Measurements from ENCODE around the gene GMPR2.

DNA sequence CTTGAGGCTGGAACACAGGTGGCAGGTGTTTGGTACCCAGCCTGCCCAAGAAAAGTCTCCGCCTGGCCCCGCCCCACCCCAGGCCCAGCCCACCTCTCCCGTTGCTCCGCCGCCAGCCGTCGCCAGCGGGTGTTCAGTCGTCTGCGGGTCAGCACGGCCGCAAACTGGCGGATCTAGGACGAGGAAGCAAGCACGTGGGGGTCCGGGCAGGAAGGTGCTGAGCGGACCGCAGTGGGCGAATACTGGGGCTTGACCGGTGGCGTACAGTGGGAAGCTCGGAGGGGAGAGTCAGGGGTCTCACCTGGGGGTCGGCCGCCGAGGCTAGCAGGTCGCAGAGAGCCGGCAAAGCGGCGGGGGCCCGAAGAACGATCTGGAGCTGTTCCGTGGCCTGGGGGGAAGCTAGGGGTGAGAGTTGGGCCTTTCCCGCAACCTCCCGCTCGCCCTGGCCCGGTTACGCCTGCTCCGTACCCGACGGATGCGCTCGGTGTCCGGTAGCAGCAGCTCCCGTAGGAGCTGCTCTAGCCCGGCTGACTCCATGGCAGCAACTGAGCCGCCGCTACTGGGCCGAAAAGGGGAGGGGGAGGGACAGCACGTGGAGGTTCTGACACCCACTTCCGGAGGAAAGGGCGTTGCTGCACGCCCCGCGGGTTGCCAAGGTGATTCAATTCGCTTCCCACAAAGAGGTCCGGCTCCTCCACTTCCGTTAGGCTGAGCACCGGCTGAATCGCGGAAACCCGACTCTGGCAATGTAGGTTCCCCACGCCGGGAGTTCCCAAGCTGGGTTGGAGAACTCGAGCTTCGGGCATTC lies 44.3 kb upstream of the GMPR2 start, which contains the start of gene IPO4:
- no peak for TF ChIP-seq EZH2 (conservative IDR thresholded peaks at IDR 0.05; ENCODE audit: low read depth, low read length)
- TF ChIP-seq ZNF530 (CRISPR knock-in tag; IDR thresholded peaks at IDR 0.05; ENCODE audit: low read depth), result no peak
- peak; percentile 97 for TF ChIP-seq HOXA3 (CRISPR knock-in tag; IDR thresholded peaks at IDR 0.05)
